GM23248 (cell line): ENCODE measurements around the gene CIAO3.

Source experiments
- EZH2 ChIP-seq: fragments of 200-600 bp; sonication (generic); IDR thresholded peaks from 2 replicates; pipeline ENCODE4 v1.6.1; 2018; ENCODE audit warnings: antibody characterized with exemption, mild to moderate bottlenecking; ENCODE audit not compliant: insufficient read depth, poor library complexity, severe bottlenecking
- EZH2phosphoT487 ChIP-seq: fragments of 200-600 bp; sonication (generic); IDR thresholded peaks from 2 replicates; pipeline ENCODE4 v1.6.1; 2018; ENCODE audit warnings: antibody characterized with exemption, moderate library complexity, mild to moderate bottlenecking, low read depth; ENCODE audit not compliant: insufficient read depth

GRCh38 chr16:709566-710499, 31.0 kb downstream of the CIAO3 start:
- TF ChIP-seq EZH2phosphoT487, result no peak
- TF ChIP-seq EZH2, result no peak
